ENCODE results near the gene TRIM23.

The TRIM23 gene

GRCh38 chr5:65624025-65624570, at the start of gene TRIM23:
Gene TRIM23 (minus strand): TSS chr5:65624333. CDS start chr5:65624274, 59 bp downstream.
- ATAC-seq: peak; percentile 99
- no peak for TF ChIP-seq TSHZ2 (CRISPR knock-in tag; IDR thresholded peaks at IDR 0.05)
- no peak for TF ChIP-seq SNAI2 (CRISPR knock-in tag; IDR thresholded peaks at IDR 0.05)
- TF ChIP-seq ZFP3 (CRISPR knock-in tag; IDR thresholded peaks at IDR 0.05): peak; percentile 80; the same call in 1 of the 2 replicates
- no peak for TF ChIP-seq CSRNP3 (CRISPR knock-in tag; IDR thresholded peaks at IDR 0.05)

GRCh38 chr5:65672796-65673195, 48.7 kb upstream of the TRIM23 start:
- ATAC-seq: no peak
- no peak for TF ChIP-seq PPARA (CRISPR knock-in tag; IDR thresholded peaks at IDR 0.05; ENCODE audit: borderline replicate concordance)
- TF ChIP-seq ZNF70 (CRISPR knock-in tag; IDR thresholded peaks at IDR 0.05): no peak
- TF ChIP-seq TSHZ2 (CRISPR knock-in tag; IDR thresholded peaks at IDR 0.05): no peak
- no peak for TF ChIP-seq CSDC2 (CRISPR knock-in tag; IDR thresholded peaks at IDR 0.05)
- no peak for TF ChIP-seq ZFP3 (CRISPR knock-in tag; IDR thresholded peaks at IDR 0.05)
- TF ChIP-seq POU6F1 (CRISPR knock-in tag; IDR thresholded peaks at IDR 0.05; ENCODE audit: borderline replicate concordance, low read depth): no peak
- TF ChIP-seq OSR1 (CRISPR knock-in tag; IDR thresholded peaks at IDR 0.05): no peak
- TF ChIP-seq CSRNP3 (CRISPR knock-in tag; IDR thresholded peaks at IDR 0.05): no peak
- no peak for TF ChIP-seq TCF4 (CRISPR knock-in tag; IDR thresholded peaks at IDR 0.05; ENCODE audit: borderline replicate concordance)

- TF ChIP-seq SNAI2 (CRISPR knock-in tag; IDR thresholded peaks at IDR 0.05) (no peak), ZNF70 (CRISPR knock-in tag; IDR thresholded peaks at IDR 0.05) (no peak), PPARA (CRISPR knock-in tag; IDR thresholded peaks at IDR 0.05; ENCODE audit: borderline replicate concordance) (no peak), ZFP3 (CRISPR knock-in tag; IDR thresholded peaks at IDR 0.05) (no peak), RARB (CRISPR knock-in tag; IDR thresholded peaks at IDR 0.05) (no peak), TOX (CRISPR knock-in tag; IDR thresholded peaks at IDR 0.05; ENCODE audit: borderline replicate concordance) (no peak), ARNTL (CRISPR knock-in tag; IDR thresholded peaks at IDR 0.05; ENCODE audit: borderline replicate concordance, low read depth) (no peak), CSRNP3 (CRISPR knock-in tag; IDR thresholded peaks at IDR 0.05) (no peak), ZNF565 (CRISPR knock-in tag; conservative IDR thresholded peaks at IDR 0.05; ENCODE audit: low read depth) (no peak), PATZ1 (CRISPR knock-in tag; IDR thresholded peaks at IDR 0.05; ENCODE audit: borderline replicate concordance) (no peak), ESRRG (CRISPR knock-in tag; IDR thresholded peaks at IDR 0.05) (no peak), BACH2 (CRISPR knock-in tag; IDR thresholded peaks at IDR 0.05; ENCODE audit: borderline replicate concordance) (no peak), ISL1 (CRISPR knock-in tag; IDR thresholded peaks at IDR 0.05) (no peak), TSHZ2 (CRISPR knock-in tag; IDR thresholded peaks at IDR 0.05) (no peak)
- no peak for ATAC-seq
Observed at GRCh38 chr5:65668696-65669095, 44.6 kb upstream of the TRIM23 start.
